Activated gamma-delta T cell (primary cell): ENCODE measurements around the gene ABCA12.

Source experiments
- DNase-seq: peaks from one replicate; lab custom pipeline; 2025; lab: John Stamatoyannopoulos, UW

The ABCA12 gene

GRCh38 chr2:215136669-215137328, 1.6 kb downstream of the ABCA12 start:
- no peak for DNase-seq

GRCh38 chr2:215120401-215120800, 18.0 kb downstream of the ABCA12 start:
- DNase-seq = no peak

DNA sequence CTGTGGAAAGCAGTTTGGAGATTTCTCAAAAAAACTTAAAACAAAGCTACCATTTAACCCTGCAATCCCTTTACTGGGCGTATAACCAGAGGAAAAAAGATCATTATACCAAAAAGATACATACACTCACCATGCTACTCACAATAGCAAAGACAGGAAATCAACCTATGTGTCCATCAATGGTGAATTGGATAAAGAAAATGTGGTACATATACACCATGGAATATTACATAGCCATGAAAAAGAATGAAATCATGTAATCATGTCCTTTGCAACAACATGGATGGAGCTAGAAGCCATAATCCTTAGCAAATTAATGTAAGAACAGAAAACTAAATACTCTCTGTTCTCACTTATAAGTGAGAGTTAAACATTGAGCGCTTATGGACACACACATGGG, 18.6 kb downstream of the ABCA12 start:
- DNase-seq = no peak

- DNase-seq = no peak
Measured at GRCh38 chr2:215110918-215111317, 27.5 kb downstream of the ABCA12 start.

DNA sequence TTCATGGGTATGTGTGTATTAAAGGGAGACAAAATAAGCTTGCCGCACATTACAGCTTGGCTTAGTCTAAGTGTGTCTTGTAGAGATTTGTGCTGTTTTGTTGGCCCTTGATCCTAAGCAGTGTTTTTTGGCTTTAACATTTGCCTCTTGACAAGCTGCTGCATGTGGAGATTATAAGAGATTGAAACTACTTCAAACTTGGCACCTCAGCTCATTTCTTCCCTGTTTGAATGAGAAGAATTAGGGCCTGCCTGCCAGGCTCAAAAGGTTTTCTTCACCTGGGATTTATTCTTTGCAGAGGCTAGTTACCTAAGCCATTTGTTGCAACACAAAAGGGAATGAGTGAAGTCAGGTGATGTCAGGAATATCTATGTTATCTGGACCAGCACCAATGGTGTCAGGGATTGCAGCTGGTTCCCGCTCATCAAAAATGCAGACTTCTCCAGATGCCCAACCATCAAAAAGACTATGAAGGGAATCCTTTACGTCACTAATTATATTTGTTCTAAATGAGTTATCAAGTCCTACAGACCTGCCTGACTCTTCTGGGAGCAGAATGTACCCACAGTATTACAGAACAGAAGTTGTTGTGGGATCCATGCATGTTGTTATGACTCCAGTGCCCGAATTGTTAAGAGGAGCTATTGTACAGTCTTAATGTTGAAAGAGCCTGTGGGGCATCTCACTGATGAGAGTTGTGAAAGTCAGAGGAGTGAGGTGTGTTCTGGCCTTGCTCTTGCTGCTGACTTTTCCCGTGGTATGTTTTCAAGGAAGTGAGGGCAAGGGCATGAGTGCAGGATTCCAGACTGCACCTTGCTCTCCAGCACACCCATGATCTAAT, 31.0 kb downstream of the ABCA12 start:
- DNase-seq = no peak

DNA sequence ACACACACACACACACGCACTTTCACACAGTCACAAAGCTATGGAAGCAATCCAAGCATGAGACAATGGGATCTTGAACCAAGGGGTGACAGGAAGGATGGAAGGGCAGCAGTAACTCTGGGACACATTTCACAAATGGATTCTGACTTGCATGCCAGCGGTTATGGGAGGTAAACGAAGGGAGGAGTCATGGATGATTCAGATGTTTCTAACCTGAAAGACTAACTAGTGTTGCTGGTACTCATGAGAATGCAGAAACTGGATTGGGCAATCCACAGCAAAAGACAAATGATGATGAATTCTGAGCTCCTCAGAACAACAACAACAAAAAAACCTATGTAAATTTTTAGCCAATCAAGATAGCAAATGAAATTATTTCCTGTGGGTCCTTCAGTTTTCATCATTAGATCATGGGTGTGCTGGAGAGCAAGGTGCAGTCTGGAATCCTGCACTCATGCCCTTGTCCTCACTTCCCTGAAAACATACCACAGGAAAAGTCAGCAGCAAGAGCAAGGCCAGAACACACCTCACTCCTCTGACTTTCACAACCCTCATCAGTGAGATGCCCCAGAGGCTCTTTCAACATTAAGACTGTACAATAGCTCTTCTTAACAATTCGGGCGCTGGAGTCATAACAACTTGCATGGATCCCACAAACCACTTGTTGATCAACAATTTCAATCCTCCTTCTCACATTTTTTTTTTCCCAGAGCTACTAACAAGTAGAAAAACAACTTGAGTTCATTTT, 32.6 kb downstream of the ABCA12 start:
- no peak for DNase-seq

- DNase-seq = no peak
Measured at GRCh38 chr2:215104226-215104625, 34.2 kb downstream of the ABCA12 start.

DNA sequence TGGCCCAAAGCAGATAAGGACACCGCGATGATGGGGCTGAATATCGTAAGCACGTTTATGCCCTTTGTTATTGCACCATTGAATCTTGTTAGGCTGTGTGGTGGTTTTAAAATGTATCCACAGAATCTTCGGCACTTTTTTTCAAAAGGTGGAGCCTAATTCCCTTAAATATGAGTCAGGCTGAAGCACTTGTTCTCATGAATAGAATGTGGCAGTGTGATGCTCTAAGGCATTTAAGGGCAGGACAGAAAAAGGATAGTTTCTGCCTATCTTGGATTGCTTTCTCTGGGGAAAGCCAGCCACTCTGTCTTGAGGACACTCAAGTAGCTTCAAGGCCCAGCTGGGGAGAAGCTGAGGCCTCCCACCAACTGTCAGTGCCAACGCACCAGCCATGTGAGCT, 39.6 kb downstream of the ABCA12 start:
- DNase-seq = no peak

- DNase-seq = no peak
Measured at GRCh38 chr2:215084080-215084479, 54.3 kb downstream of the ABCA12 start.

GRCh38 chr2:215083146-215083545, 55.3 kb downstream of the ABCA12 start:
- no peak for DNase-seq

- no peak for DNase-seq
Measured at GRCh38 chr2:215082446-215082845, 56.0 kb downstream of the ABCA12 start.

- DNase-seq = no peak
Measured at GRCh38 chr2:215080545-215080944, 57.9 kb downstream of the ABCA12 start.

GRCh38 chr2:215071676-215072075, 66.8 kb downstream of the ABCA12 start:
- no peak for DNase-seq

DNA sequence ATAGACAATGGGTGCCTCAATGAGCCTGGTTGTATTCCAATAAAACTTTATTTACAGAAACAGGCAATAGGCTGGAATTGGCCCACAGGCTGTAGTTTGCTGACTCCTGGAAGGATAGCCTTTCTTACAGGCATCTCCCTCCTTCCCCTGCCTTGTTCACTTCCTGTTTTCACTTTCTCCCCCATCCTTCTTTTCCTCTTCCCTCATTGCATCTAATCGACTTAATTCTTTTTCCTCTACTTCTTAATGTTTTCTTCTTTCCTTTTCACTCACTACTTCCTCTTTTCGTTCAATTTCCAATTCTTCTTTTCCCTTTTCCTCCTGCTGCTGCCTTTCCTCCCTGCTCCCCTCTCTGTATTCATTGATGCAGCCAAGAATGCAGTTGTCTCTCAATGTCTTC, 70.0 kb downstream of the ABCA12 start:
- no peak for DNase-seq

- no peak for DNase-seq
Measured at GRCh38 chr2:215066124-215066523, 72.3 kb downstream of the ABCA12 start.

GRCh38 chr2:215063526-215063925, 74.9 kb downstream of the ABCA12 start:
- no peak for DNase-seq

DNA sequence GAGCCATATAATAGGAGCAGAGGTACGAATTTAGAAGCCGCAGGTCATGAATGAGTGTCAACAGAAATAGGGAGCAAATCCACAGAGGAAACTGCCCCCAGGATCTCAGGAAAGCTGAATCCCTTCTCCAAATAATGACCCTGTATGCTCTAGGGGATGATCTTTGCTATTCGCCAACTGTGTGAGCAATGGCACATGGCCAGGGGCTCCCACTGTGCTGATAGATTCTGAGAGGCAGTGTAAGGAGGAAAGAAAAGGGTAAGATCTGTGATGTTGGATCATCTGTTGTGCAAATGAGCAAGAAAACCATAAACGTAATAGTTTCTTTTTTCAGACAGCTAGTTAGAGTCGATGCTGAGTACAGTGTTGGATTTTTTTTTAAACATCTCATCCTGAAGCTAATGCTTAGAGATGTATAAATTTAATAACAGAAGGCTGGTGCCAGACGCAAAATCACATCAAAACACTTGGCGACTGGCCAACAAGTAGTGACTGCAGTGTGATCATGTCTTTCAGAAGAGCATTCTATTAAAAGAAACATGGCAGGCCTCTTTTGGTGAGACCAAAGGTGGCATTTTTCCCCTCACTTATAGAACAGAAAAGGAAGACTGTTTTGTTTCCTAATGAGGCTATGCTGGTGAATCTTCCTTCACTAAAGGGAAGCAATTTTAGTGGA, 77.4 kb downstream of the ABCA12 start:
- DNase-seq = no peak

DNA sequence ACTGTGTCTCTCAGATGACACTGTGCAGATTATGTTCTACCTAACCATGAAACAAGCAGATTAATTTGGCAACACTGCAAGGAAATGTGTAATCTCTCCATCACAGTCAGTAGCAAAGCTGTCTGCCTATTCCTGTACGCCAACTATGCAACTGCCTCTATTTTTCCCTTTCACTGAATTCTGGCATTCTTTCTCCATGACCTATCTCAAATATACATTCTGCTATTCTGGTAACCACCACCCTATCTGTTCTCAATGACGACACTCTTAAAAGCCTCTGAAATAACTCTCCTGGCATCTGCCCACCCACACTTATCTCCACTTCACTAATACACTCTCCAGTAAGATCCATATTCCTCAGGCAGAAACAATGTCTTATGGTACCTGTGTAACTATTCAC, 78.7 kb downstream of the ABCA12 start:
- no peak for DNase-seq

GRCh38 chr2:215055891-215056290, 82.5 kb downstream of the ABCA12 start:
- no peak for DNase-seq

DNA sequence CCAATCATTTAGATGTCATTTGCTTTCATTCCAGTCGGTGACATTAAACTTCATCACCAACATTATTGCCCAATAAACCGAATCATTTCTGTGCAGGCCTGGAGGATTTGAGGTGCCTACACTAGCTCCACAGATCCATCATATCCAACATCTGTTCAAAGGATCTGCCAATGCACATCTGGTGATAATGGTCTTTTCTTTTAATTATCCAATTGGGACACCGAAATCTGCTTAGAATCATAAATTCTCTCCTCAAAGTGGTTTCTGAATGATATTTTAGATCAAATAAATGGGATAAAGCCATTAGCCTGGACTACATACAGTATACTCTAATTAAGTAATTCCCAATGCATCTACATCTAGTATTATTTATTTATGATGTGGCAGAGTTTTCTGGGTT, 85.6 kb downstream of the ABCA12 start:
- no peak for DNase-seq

- no peak for DNase-seq
Measured at GRCh38 chr2:215052404-215052803, 86.0 kb downstream of the ABCA12 start.

GRCh38 chr2:215049341-215049740, 89.1 kb downstream of the ABCA12 start:
- no peak for DNase-seq
